Activated T-cell treated with anti-CD3 and anti-CD28 coated beads, Interleukin-2, amount 50 U/mL, for 4 hours (primary cell): ENCODE measurements around the gene GSG1. TPM values are rescaled to one million over a fixed set of nuclear protein-coding genes. Genes with fewer than 3 reads are reported as not detected.
"Not testable (repeated sequence)": the region's sequence is repeated elsewhere in the genome, so short reads cannot be mapped to it uniquely, and the experiment has no call there.

ENCODE experiments used
- ATAC-seq, 2 donors: fragments of 200-7000 bp; cut with Tn5 transposase; one replicate each; pipeline ENCODE4 v1.10.0; 2021
- DNase-seq: peaks from one replicate; pipeline ENCODE4 v3.0.0-alpha.2; 2020
- H3K27me3 Mint-ChIP-seq: one replicate; pipeline ENCODE4 v1.8.0; 2021; ENCODE audit warnings: low read depth, mixed read lengths
- H3K36me3 Mint-ChIP-seq: one replicate; pipeline ENCODE4 v1.8.0; 2022; ENCODE audit warnings: mixed read lengths; ENCODE audit not compliant: insufficient read depth
- H3K4me1 Mint-ChIP-seq: one replicate; pipeline ENCODE4 v1.8.0; 2021; ENCODE audit warnings: low read depth, mixed read lengths
- H3K4me3 Mint-ChIP-seq: one replicate; pipeline ENCODE4 v1.8.0; 2021; ENCODE audit warnings: mild to moderate bottlenecking, moderate library complexity, mixed read lengths
- H3K9me3 Mint-ChIP-seq: one replicate; pipeline ENCODE4 v1.8.0; 2021; ENCODE audit warnings: mixed read lengths
- total RNA-seq, 3 donors: library from RNA; stranded (reverse); gene quantifications; one replicate each; pipeline ENCODE4 v1.2.1, GENCODE V29; 2021

The GSG1 gene
- total RNA-seq, 3 donors from 2014 or later = not detected

GRCh38 chr12:13090054-13090453 is 13.4 kb downstream of the GSG1 start:
- Mint-ChIP-seq H3K27me3 (no peaks in the 10 kb centered on the region), H3K4me1 (no peaks in the 10 kb centered on the region), H3K36me3 (peaks cover 5% of the 10 kb centered on the region), H3K9me3 (no peaks in the 10 kb centered on the region), H3K4me3 (no peak overlapping the region)
- no peak for DNase-seq
- no peak for ATAC-seq

- H3K36me3 Mint-ChIP-seq = peaks cover 16% of the 10 kb centered on the region
- no peaks in the 10 kb centered on the region for H3K9me3 Mint-ChIP-seq
Measured at GRCh38 chr12:13088496-13088895, 15.0 kb downstream of the GSG1 start.

DNA sequence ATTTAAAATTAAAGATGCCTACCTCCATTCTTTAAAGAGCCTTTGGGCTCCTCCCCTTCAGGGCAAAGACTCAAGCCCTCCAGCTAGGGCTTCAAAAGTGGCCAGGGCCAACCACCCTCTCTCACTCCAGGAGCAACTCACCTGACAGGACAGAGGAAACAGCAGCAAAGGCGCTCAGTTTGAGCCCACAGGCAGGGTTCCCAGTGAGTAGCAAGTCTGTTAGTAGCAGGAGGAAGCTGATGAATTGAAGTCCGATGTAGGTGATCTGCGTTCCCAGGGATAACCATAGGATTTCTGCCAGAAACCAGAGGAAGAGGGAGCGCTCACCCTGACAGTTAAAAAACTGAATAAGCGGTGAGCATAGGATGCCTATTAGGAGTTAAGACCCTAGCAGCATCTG is 15.7 kb downstream of the GSG1 start:
- DNase-seq (no peak), ATAC-seq (no peak)
- H3K9me3 Mint-ChIP-seq = no peaks in the 10 kb centered on the region
- no peak overlapping the region for H3K4me3 Mint-ChIP-seq
- peaks cover 16% of the 10 kb centered on the region for H3K36me3 Mint-ChIP-seq
- no peaks in the 10 kb centered on the region for H3K4me1 Mint-ChIP-seq
- no peaks in the 10 kb centered on the region for H3K27me3 Mint-ChIP-seq

More at GRCh38 chr12:13088496-13088895, 15.0 kb downstream of the GSG1 start:
- Mint-ChIP-seq H3K27me3 (no peaks in the 10 kb centered on the region), H3K4me3 (no peak overlapping the region), H3K4me1 (no peaks in the 10 kb centered on the region)
- no peak for DNase-seq
- ATAC-seq = no peak

DNA sequence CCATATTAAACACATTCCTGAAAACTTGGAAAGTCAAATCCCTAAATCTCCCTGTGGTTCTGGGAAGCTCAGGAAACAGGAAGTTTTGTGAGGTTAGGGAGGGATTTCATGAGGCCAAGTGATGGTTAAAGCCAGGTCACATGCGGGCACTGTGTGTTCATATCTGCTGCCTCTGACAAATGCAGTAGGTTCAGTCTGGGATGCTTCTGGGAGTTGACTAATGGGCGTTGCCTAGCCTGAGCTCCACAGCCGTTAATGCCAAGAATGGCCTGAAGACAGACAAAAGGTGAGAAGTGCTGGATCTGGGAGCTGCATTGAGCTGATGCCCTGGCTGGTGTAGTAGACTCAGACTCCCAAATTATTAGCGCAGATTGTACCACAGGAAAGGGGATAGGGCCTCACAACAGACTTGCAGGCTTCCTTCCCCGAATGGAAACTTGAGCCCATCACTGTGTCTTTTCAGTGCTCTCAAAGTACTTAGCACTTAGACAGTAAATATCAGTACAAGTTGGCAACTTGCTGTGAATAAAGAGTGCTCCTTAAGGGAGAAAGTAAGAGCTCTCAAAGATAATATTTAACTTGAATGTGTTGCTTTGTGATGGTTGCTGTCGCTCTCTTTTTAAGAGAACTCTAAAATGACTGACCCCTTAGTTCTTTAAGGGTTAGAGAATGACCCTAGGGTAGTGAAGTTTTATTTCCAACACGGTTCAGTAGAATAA is 17.3 kb downstream of the GSG1 start:
- DNase-seq = no peak
- H3K36me3 Mint-ChIP-seq = peaks cover 16% of the 10 kb centered on the region
- H3K4me1 Mint-ChIP-seq = no peaks in the 10 kb centered on the region
- H3K27me3 Mint-ChIP-seq = no peaks in the 10 kb centered on the region
- no peak overlapping the region for H3K4me3 Mint-ChIP-seq
- no peaks in the 10 kb centered on the region for H3K9me3 Mint-ChIP-seq
- ATAC-seq = no peak

GRCh38 chr12:13084898-13085640 is 18.4 kb downstream of the GSG1 start:
- peaks cover 16% of the 10 kb centered on the region for H3K36me3 Mint-ChIP-seq
- no peak for ATAC-seq

DNA sequence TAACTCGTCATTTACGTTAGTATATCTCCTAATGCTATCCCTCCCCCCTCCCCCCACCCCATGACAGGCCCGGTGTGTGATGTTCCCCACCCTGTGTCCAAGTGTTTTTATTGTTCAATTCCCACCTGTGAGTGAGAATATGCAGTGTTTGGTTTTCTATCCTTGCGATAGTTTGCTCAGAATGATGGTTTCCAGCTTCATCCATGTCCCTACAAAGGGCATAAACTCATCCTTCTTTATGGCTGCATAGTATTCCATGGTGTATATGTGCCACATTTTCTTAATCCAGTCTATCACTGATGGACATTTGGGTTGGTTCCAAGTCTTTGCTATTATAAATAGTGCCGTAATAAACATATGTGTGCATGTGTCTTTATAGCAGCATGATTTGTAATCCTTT is 19.8 kb downstream of the GSG1 start:
- H3K27me3 Mint-ChIP-seq, H3K4me1 Mint-ChIP-seq, H3K9me3 Mint-ChIP-seq, H3K4me3 Mint-ChIP-seq, ATAC-seq, DNase-seq: not testable (repeated sequence)
- peaks cover 22% of the 10 kb centered on the region for H3K36me3 Mint-ChIP-seq

More at GRCh38 chr12:13084898-13085640, 18.4 kb downstream of the GSG1 start:
- Mint-ChIP-seq H3K27me3 (no peaks in the 10 kb centered on the region), H3K4me1 (no peaks in the 10 kb centered on the region), H3K4me3 (no peak overlapping the region), H3K9me3 (no peaks in the 10 kb centered on the region)
- DNase-seq = no peak

- Mint-ChIP-seq H3K36me3 (peaks cover 22% of the 10 kb centered on the region), H3K9me3 (no peaks in the 10 kb centered on the region), H3K27me3 (no peaks in the 10 kb centered on the region), H3K4me1 (no peaks in the 10 kb centered on the region), H3K4me3 (no peak overlapping the region)
- no peak for ATAC-seq
- no peak for DNase-seq
Measured at GRCh38 chr12:13082861-13083260, 20.6 kb downstream of the GSG1 start.

DNA sequence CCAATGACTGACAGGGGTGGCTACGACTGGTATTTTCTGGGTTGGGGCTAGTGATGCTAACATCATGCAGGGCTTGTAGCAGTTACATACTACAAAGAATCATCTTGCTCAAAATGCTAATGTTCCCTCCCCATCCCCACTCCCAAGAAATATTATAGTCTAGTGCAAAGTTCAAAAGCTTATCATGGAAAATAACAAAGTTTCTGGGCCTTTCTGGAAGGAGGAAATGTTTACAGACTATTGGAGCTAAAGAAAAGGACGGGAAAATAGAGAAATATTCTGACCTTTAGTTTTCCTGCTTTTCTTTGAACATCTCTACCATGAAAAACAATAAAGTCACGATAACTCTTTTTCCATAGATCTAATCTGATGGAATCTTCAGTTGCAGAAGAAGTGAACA is 23.2 kb downstream of the GSG1 start:
- DNase-seq (no peak), ATAC-seq (no peak)
- Mint-ChIP-seq H3K27me3 (no peaks in the 10 kb centered on the region), H3K9me3 (no peaks in the 10 kb centered on the region), H3K36me3 (peaks cover 26% of the 10 kb centered on the region), H3K4me3 (no peak overlapping the region), H3K4me1 (no peaks in the 10 kb centered on the region)

GRCh38 chr12:13079440-13079906 is 24.0 kb downstream of the GSG1 start:
- H3K4me1 Mint-ChIP-seq = no peaks in the 10 kb centered on the region
- no peaks in the 10 kb centered on the region for H3K27me3 Mint-ChIP-seq
- no peaks in the 10 kb centered on the region for H3K9me3 Mint-ChIP-seq
- no peak overlapping the region for H3K4me3 Mint-ChIP-seq
- ATAC-seq (no peak), DNase-seq (no peak)
- H3K36me3 Mint-ChIP-seq = peaks cover 20% of the 10 kb centered on the region

DNA sequence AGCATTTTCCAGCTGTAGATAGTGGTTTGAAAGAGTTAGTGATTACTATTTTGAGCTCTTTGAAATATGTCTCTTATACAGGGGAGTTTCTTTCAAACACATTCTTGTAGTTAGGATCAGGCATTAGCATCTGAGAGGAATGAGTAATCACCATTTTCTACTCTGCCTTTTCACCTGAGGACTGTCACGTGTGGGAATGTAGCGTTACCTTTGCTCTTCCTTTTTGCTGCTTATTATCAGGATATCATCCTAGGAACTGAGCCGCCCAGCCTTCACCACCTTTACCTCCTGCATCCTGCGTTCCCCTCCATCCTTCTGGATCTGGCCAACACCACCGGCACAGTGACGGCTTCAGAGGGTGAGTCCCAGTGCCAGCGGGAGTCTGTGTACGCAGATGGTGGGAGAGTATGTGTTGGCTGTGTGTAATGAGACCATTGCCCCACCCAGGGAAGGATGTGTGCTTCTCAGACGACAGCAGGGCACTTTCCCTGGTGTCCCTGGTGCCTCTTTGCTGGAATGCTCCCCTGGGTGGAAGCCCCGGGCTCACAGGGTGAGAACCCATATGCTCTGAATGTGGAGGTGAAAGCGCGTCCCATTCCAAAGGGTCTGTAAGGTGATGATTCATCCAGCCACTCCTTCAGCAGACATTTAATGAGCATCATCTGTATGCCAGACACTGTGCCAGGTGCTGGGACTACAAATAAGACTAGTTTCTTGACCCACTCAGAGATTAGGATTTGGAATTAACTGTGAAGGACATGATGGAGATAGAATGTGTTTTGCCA is 27.5 kb downstream of the GSG1 start:
- DNase-seq (no peak), ATAC-seq (no peak)
- Mint-ChIP-seq H3K4me1 (no peaks in the 10 kb centered on the region), H3K36me3 (peaks cover 31% of the 10 kb centered on the region), H3K9me3 (no peaks in the 10 kb centered on the region), H3K27me3 (no peaks in the 10 kb centered on the region), H3K4me3 (no peak overlapping the region)

DNA sequence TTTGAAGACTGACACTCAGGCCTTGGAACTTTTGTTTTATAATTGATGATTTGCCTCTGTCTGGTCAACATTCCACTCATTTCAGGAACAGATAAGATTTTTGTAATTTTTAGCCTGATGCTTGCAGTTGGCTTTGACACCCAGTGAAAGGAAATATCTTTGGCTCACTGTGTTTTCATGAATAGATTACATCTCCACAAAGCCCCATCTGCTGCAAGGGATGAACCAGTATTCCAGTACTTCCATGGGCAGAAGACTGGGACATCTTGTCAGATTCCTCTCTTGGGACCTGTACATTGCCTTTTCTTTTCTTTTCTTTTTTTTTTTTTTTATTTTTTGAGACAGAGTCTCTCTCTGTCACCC is 28.4 kb downstream of the GSG1 start:
- DNase-seq = no peak
- no peaks in the 10 kb centered on the region for H3K27me3 Mint-ChIP-seq

GRCh38 chr12:13074396-13075117 is 28.9 kb downstream of the GSG1 start:
- Mint-ChIP-seq H3K36me3 (peaks cover 26% of the 10 kb centered on the region), H3K27me3 (no peaks in the 10 kb centered on the region), H3K4me1 (no peaks in the 10 kb centered on the region), H3K4me3 (no peak overlapping the region), H3K9me3 (no peaks in the 10 kb centered on the region)
- no peak for ATAC-seq
- no peak for DNase-seq

More for the DNA sequence above, 28.4 kb downstream of the GSG1 start:
- Mint-ChIP-seq H3K9me3 (no peaks in the 10 kb centered on the region), H3K4me1 (no peaks in the 10 kb centered on the region), H3K4me3 (no peak overlapping the region), H3K36me3 (peaks cover 31% of the 10 kb centered on the region)
- no peak for ATAC-seq

GRCh38 chr12:13073173-13073572 is 30.3 kb downstream of the GSG1 start:
- no peak for ATAC-seq
- Mint-ChIP-seq H3K27me3 (no peaks in the 10 kb centered on the region), H3K36me3 (peaks cover 38% of the 10 kb centered on the region), H3K4me3 (no peak overlapping the region), H3K9me3 (no peaks in the 10 kb centered on the region), H3K4me1 (no peaks in the 10 kb centered on the region)
- no peak for DNase-seq
